A549 (cell line): ENCODE data around the gene CHCT1.
A peak's percentile ranks its signal among the peaks of the same experiment; 100 is the strongest.

ENCODE experiments used
- CEBPB ChIP-seq, 2 experiments: fragments of >200 bp in 1 of 2; sonication (Bioruptor Twin) in 1 of 2; formaldehyde crosslinking in 1 of 2; IDR thresholded peaks; 2 replicates each; pipeline ENCODE4 v1.6.1; 2012 to 2016
- CTCF ChIP-seq: fragments of >200 bp; sonication (Bioruptor Twin); formaldehyde crosslinking; IDR thresholded peaks from 3 replicates; pipeline ENCODE4 v1.5.1; 2016
- EHMT2 ChIP-seq: fragments of 200-600 bp; sonication (generic); IDR thresholded peaks from 2 replicates; pipeline ENCODE4 v1.6.1; 2016; ENCODE audit warnings: antibody characterized with exemption, low read depth, mild to moderate bottlenecking, moderate library complexity
- HDAC2 ChIP-seq: fragments of 200-600 bp; sonication (generic); IDR thresholded peaks from 2 replicates; pipeline ENCODE4 v1.6.1; 2016
- HOXA7 ChIP-seq: fragments of 250-450 bp; sonication (Bioruptor Pico); IDR thresholded peaks from 2 replicates; pipeline ENCODE4 v1.5.0; 2020; ENCODE audit warnings: mild to moderate bottlenecking, moderate library complexity
- KDM1A ChIP-seq: fragments of 200-600 bp; sonication (generic); IDR thresholded peaks from 2 replicates; pipeline ENCODE4 v1.6.1; 2016; ENCODE audit warnings: low read depth, mild to moderate bottlenecking
- MAFK ChIP-seq: fragments of 450-650 bp; IDR thresholded peaks from 2 replicates; pipeline ENCODE4 v1.6.1; 2014; ENCODE audit not compliant: partially characterized antibody
- PBX3 ChIP-seq: IDR thresholded peaks from 2 replicates; pipeline ENCODE4 v1.6.1; 2012
- RAD21 ChIP-seq, 2 experiments: fragments of >200 bp in 1 of 2; sonication (Bioruptor Twin) in 1 of 2; formaldehyde crosslinking in 1 of 2; IDR thresholded peaks in 1 of 2; conservative IDR thresholded peaks in 1 of 2; 2 replicates in 1 of 2; 3 replicates in 1 of 2; pipeline ENCODE4 v1.6.1; 2012 to 2018; ENCODE audit warnings: inconsistent platforms in 1 of 2
- TF ChIP-seq, protein P1 (sequence below): fragments of 450-650 bp; IDR thresholded peaks from 2 replicates; pipeline ENCODE4 v1.6.1; 2014; ENCODE audit warnings: antibody characterized with exemption

DNA sequence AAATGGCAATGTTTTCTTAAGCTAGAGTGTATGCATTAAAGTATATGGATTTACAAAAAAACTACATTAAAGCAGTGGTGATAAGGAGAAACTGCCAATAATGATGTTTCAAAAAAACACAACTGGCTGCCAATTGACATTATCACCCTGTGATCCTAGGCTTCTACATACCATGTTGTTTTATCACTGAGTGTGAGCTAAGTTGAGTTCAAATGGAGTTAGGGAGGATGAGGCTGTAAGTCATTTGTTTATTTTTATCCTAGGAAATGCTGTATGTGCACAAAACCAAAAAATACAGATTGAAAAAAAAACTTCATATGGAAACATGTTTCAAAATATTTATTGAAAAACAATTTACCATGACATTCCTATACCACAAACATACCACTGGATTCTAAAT is 22.9 kb downstream of the CHCT1 start:
- TF ChIP-seq MAFK (peak; percentile 52), HOXA7 (no peak), RAD21 (conservative IDR thresholded peaks at IDR 0.05 in 1 of 2, IDR thresholded peaks at IDR 0.05 in 1 of 2) (no peak), CEBPB (IDR thresholded peaks at IDR 0.05) (no peak), CTCF (no peak), EHMT2 (no peak), PBX3 (no peak), HDAC2 (no peak), KDM1A (no peak)
- TF ChIP-seq, protein P1, sequence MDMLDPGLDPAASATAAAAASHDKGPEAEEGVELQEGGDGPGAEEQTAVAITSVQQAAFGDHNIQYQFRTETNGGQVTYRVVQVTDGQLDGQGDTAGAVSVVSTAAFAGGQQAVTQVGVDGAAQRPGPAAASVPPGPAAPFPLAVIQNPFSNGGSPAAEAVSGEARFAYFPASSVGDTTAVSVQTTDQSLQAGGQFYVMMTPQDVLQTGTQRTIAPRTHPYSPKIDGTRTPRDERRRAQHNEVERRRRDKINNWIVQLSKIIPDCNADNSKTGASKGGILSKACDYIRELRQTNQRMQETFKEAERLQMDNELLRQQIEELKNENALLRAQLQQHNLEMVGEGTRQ = no peak
